GM12892 (cell line): ENCODE results near the gene DKK3.

ENCODE experiments used
- POLR2A ChIP-seq: IDR thresholded peaks from 2 replicates; pipeline ENCODE4 v1.6.1; 2011; ENCODE audit warnings: low read depth, low read length, control low read depth
- TAF1 ChIP-seq: IDR thresholded peaks from 2 replicates; pipeline ENCODE4 v1.6.1; 2011; ENCODE audit warnings: low read depth, mild to moderate bottlenecking, control low read depth, low read length, borderline replicate concordance

DNA sequence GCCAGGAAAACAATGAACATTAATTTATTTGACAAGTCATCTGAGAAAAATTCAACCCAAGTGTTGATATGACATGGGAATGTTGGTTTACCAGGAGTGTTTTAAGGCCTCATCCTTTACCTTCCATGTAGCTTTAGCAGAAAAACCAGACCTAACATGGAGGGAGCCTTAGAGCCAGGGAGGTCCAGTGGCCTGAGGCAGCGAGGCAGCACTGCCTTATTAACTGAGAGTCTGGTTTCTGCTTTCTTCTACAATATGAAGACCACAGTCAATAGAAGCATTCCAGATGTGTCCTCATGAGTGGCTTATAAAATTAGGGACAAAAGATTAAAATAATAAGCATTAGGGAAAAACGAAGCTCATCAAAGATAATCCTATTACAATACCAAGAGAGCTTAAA lies 61.5 kb downstream of the DKK3 start:
- TF ChIP-seq POLR2A (no peak), TAF1 (no peak)
